Endothelial cell of umbilical vein (primary cell): ENCODE data around the gene NCAPH2.

Experiments used
- FOS ChIP-seq: IDR thresholded peaks from 2 replicates; pipeline ENCODE4 v1.6.1; 2011; ENCODE audit warnings: mild to moderate bottlenecking, low read length, moderate library complexity, borderline replicate concordance; ENCODE audit not compliant: insufficient read depth
- MAX ChIP-seq: IDR thresholded peaks from 2 replicates; pipeline ENCODE4 v1.6.1; 2011; ENCODE audit not compliant: insufficient read depth, insufficient read length
- MYC ChIP-seq: IDR thresholded peaks from one replicate; pipeline ENCODE4 v1.6.1; 2011; ENCODE audit warnings: mild to moderate bottlenecking, low read depth, low read length
- POLR2A ChIP-seq: IDR thresholded peaks from 2 replicates; pipeline ENCODE4 v1.6.1; 2012; ENCODE audit warnings: low read depth, mild to moderate bottlenecking, control low read depth, low read length
- POLR2AphosphoS5 ChIP-seq: IDR thresholded peaks from 2 replicates; pipeline ENCODE4 v1.6.1; 2012; ENCODE audit warnings: low read depth, mild to moderate bottlenecking, control low read depth, low read length, moderate library complexity; ENCODE audit not compliant: insufficient read depth
- TF ChIP-seq, protein P1 (sequence below), 2 donors: IDR thresholded peaks; 1 replicate in 1 of 2; 2 replicates in 1 of 2; pipeline ENCODE4 v1.5.1; 2011; ENCODE audit warnings: low read length in 2 of 2, mild to moderate bottlenecking in 2 of 2, moderate library complexity in 2 of 2, control low read depth in 1 of 2, inconsistent platforms in 1 of 2, low read depth in 1 of 2; ENCODE audit not compliant: insufficient read depth in 1 of 2; ENCODE audit errors: extremely low read depth in 1 of 2

GRCh38 chr22:50532824-50533796, 25.1 kb downstream of the NCAPH2 start:
- TF ChIP-seq, protein P1, sequence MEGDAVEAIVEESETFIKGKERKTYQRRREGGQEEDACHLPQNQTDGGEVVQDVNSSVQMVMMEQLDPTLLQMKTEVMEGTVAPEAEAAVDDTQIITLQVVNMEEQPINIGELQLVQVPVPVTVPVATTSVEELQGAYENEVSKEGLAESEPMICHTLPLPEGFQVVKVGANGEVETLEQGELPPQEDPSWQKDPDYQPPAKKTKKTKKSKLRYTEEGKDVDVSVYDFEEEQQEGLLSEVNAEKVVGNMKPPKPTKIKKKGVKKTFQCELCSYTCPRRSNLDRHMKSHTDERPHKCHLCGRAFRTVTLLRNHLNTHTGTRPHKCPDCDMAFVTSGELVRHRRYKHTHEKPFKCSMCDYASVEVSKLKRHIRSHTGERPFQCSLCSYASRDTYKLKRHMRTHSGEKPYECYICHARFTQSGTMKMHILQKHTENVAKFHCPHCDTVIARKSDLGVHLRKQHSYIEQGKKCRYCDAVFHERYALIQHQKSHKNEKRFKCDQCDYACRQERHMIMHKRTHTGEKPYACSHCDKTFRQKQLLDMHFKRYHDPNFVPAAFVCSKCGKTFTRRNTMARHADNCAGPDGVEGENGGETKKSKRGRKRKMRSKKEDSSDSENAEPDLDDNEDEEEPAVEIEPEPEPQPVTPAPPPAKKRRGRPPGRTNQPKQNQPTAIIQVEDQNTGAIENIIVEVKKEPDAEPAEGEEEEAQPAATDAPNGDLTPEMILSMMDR (IDR thresholded peaks at IDR 0.05; ENCODE audit: extremely low read depth in 1 of 2, insufficient read depth in 1 of 2, low read depth in 1 of 2, low read length in 2 of 2) = no peak
- no peak for TF ChIP-seq POLR2AphosphoS5
- TF ChIP-seq POLR2A = no peak
- no peak for TF ChIP-seq MYC
- TF ChIP-seq MAX = no peak
- TF ChIP-seq FOS = no peak
